Hematopoietic multipotent progenitor cell treated with erythropoietin and hydrocortisone succinate and interleukin-3 and kit ligand, for 4 days (in vitro differentiated cells): Measurements from ENCODE around the gene ISYNA1.
A peak's percentile ranks its signal among the peaks of the same experiment; 100 is the strongest.

Experiments
- DNase-seq: peaks from one replicate; pipeline ENCODE4 v3.0.0-alpha.2; 2015

The ISYNA1 gene

GRCh38 chr19:18442941-18443340, 5.0 kb upstream of the ISYNA1 start:
- no peak for DNase-seq

DNA sequence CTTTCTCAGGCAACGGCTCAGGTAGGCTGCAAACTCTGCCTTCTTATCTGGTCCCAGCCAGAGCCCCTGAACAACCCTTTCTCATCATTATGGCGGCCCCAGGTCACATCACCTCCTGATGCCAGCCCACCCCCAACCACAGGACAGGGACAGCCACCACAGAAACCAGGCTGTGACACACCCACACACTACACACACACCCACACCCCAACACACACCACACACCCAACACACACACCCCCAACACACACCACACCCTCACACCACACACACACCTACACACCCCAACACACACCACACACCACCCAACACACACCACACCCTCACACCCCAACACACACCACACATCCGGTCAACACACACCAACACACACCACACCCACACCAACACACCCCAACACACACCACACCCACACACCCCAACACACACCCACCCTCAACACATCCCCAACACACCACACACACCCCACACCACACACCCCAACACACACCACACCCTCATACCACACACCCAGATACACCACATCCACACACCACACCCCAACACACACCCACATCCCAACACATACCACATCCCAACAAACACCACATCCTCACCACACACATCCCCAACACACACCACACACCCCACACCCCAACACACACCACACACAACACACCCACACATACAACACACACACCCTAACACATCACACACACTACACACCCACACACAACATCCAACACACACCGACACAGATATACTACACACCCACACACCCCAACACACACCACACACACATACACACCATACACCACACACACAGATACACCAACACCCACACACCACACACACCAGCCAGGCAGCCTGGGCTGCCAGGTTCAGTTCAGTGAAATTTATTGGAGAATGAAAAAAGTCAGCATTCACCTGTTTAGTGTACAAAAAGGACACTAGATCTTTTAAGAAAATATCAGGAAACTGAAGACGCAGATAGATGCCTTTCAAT, 4.2 kb upstream of the ISYNA1 start:
- DNase-seq = peak; percentile 72

DNA sequence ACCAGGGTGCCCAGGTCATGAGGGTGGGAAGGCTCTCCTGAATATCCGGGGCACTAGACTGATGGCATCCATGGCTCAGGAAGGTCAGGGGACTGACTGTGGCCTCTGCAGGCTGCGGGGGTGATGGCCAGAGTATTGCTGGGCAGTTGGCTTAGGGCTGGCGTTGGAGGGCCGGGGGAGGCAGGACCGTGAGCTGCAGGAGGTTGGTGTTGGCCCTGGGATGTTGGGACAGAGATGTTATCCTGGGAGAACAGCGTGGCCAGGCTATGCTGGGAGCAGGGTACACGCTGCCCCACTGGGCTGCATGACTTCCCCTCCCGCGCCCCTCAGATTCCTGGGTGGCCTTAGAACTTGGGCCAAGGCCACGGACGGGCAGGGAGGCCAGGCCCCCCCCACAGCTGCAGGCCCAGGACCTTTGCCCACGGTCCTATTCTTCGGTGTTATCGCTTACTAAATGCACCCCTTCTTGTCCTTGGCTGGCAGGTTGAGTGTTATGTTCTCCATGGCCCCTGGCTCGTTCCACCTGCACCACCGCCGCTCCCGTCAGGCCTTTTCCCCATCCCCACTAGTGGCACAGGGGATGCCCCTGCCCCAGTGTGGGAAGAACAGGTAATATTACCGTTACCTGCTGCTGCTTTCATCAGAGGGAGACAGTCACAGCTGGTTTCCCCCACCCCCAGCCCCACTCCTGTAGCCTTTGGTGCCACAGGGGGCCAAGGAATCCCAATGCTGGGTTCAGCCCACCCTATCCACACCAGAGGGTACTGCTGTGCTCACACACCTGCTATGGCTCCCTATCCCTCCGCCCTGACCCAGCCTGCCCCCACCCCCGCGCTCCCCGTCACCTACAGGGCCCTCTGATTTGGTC, 3.2 kb upstream of the ISYNA1 start:
- no peak for DNase-seq

DNA sequence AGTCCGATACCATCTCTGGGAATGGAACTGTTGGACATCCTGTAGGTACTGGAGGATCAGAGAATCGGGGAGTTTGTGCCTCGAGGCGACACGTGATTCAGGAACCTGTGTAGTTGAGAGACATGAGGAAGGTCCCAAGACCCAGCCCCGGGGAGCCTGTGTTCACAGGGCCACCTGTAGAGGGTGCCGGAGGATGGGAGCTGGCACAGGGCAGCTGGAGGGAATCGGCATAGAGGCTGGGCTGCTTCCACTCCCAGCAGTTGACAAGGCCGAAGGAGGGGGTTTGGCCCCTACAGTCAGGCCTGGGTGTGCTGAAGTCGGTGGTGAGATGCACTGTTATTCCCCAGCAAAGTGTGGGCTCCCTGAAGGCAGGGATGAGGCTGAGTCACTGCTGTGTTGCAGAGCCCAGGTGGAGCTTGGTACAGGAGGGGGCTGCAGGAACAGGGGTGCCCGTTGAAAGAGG, 2.5 kb upstream of the ISYNA1 start:
- DNase-seq = peak; percentile 77

DNA sequence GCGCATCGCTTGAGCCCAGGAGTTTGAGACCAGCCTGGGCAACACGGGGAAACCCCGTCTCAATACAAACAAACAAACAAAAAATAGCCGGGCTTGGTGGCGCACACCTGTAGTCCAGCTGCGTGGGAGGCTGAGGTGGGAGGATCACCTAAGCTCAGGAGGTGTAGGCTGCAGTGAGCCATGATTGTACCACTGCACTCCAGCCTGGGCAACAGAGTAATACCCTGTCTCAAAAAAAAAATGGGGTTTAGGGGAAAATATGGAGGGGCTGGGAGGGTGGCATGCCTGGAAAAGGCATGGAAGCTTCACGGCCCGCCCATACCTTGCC, 1.9 kb upstream of the ISYNA1 start:
- no peak for DNase-seq

DNA sequence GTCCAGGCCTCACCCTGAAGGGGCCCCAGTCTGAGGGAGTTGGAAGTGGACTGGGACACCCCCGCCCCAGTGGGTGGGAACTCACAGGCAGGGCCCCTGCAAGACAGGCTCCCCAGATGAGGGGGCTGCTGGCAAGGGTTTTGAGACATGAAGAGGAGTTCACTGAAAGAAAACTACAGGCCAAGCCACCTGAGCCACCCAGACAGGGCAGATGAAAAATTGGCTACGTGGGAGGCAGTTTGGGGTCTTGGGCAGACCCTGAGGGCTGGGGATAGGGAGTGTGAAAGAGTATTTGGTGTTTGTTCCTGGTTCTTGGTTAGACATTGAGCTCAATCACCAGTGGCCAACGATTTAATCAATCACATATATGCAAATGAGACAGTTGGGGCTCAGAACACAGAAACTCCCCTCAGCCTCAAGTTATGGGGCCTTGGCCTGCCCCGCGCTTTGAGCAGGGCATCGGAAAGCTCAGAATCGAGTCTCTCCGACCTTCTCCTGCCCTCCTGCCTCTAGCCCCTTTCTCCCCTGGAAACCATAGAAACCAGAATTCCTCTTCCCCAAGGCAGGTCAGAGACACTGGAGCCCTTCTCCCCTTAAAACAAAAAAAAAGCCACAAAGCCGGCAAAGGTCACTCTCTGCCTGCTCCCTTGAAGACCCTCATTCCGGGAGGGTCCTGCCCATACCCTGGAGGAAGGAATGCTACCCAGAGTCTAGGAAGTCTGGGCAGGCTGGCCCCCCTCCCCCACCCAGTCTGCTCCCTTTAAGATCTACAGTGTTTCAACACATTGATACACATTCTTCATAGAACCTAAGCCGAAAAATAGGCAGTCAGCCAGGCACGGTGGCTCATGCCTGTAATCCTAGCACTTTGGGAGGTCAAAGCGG, 1.3 kb upstream of the ISYNA1 start:
- DNase-seq = peak; percentile 65

GRCh38 chr19:18438331-18439024, 545 bp upstream of the ISYNA1 start:
- DNase-seq = peak; percentile 34

DNA sequence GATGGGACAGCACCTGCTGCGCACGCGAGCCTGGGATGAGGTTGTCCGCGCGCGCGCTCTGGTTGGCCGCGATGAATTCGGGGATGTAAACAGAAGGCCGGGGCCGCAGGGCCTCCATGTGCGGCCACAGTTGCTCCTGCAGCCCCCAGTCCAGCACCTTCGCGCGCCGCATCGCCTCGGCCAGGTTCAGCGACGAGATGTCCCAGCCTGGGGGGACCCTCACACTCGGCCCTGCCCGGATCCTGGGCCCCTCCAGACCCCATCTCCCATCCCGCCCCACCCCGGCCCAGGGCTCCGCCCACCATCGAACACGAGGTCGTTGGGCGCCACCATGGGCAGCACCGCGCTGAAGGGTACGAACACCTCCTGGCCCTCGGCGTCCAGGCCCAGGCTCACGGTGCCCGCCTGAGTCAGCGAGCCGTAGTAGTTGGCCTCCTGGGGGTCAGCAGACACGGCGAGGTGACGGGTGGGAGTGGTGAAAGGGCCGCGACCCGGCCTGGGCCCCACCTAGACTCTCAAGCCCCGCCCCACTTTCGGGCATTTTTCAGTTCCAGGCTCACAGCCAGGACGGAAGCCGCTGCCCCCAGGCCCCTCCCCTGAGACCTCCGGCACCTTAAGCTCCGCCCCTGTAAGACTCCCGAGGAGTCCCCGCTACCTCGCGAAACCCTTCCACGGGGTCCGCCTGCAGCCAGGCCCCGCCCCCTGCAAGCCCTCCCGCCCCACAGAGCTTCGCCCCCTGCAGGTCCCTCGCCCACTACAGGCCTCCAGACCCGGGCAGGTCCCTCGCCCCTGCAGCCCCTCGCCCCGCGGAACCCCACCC, 1.1 kb downstream of the ISYNA1 start:
- peak; percentile 97 for DNase-seq

DNA sequence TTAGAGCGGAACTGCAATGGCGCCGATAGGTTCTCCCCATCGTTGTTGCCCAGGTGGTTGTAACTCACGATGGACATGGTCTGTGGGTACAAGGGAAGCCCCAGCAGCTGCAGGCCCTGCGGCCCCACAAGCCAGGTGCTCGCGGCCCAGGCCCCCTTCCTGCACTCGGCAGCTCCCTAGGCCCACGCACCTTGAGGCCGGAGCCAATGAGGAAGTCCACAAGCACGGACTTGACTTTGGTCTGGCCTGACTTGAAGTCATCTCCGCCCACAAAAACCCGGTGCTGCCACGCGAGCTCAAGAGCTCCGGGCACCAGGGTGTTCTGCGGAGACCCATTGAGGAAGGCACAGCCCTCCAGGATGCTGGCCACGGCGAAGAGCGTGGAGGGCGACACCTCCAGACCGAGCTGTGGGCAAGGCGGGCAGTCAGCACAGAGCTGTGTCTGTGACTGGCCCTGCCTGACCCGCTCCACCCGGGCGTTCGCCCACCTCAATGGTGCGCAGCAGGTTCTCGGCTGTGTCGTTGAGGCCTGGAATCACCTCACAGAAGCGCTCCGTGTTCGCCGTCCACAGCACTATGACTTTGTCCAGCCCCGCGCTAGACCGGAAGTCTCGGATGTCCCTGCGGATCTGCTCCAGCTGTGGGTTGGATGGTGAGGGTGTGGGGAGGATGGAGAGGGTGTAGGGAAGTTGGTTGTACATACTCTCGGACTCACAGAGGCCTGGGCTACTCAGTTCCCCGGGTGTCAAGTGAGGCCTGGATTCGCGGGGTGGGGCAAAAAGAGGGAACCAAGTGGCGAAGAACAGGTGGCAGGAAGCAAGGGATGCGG, 1.9 kb downstream of the ISYNA1 start:
- no peak for DNase-seq

GRCh38 chr19:18435178-18435841, 2.6 kb downstream of the ISYNA1 start:
- no peak for DNase-seq

- DNase-seq = peak; percentile 64
Observed at GRCh38 chr19:18434411-18435175, 3.3 kb downstream of the ISYNA1 start.

- no peak for DNase-seq
Observed at GRCh38 chr19:18433735-18434398, 4.1 kb downstream of the ISYNA1 start.

DNA sequence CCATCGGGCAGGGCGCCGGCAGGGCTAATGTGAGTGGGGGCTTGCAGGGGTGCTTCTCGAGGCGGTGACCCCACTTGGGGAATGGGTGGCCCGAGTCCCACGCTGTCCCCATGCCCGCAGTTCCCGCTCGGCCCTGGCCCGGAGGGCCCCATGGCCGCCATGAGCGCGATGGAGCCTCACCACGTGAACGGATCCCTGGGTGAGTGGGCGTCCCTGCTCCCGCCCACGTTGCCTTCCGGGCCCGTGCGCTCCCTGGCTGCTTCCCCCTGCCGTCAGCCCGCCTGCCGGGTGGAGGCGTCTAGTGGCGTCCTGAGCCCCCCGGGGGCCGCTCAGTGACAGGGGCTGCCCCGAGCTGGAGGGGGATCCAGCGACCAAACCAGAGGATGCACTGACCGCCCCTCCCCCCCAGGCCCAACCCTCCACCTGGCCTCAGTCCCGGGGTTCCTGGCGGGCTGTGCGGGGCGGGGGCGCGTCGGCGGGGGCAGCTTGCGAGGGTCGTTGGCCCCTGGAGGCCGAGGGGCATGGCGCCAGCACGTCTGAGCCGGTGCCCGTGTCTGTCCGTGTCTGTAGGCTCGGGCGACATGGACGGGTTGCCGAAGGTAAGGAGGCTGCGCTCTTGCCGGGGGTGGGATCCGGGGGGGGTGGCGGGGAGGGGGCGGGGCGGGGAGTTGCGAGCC, 4.8 kb downstream of the ISYNA1 start:
- DNase-seq = peak; percentile 66

- no peak for DNase-seq
Observed at GRCh38 chr19:18432275-18433014, 5.5 kb downstream of the ISYNA1 start.

DNA sequence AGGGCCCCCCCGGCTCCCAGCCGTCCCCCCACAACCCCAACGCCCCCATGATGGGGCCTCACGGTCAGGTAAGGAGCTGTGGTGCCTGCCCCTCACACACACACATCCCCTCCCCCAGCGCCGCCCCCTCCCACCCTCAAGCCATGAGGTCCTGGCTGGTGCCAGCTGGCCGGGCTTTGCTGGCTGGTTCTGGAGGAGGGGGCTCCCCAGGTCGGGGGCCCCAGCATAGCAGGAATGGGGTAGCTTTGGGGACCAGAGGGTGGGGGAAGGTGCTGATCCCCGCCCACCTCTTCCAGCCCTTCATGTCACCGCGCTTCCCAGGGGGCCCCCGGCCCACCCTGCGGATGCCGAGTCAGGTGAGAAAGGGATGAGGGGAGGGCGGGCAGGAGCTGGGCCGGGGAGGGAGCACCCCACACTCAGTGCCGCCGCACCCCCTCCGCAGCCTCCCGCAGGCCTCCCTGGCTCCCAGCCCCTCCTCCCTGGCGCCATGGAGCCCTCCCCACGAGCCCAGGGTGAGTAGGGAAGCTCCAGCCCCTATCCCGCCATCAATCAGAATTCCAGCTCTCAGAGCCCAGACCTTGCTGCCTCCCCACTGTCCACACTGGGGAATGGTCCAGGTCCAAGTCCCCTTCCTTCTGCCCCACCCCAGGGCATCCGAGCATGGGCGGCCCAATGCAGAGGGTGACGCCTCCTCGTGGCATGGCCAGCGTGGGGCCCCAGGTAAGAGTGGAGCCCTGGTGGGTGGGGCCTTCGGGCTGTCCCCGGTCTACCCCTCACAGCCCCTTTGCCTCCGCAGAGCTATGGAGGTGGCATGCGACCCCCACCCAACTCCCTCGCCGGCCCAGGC, 6.4 kb downstream of the ISYNA1 start:
- DNase-seq = no peak
